Uterus (tissue), 2 donors: ENCODE data around the gene EHD1.

Experiments used
- CTCF ChIP-seq, 4 experiments: fragments of 200-600 bp in 2 of 4; fragments of 450-650 bp in 2 of 4; sonication (generic) in 2 of 4; IDR thresholded peaks; one replicate each; pipeline ENCODE4 v1.5.1; 2016 to 2019; ENCODE audit warnings: antibody characterized with exemption in 4 of 4, mild to moderate bottlenecking in 2 of 4, moderate library complexity in 1 of 4
- POLR2A ChIP-seq, 2 donors: fragments of 450-650 bp; IDR thresholded peaks; one replicate each; pipeline ENCODE4 v1.6.1; 2016; ENCODE audit warnings: antibody characterized with exemption in 2 of 2, mild to moderate bottlenecking in 1 of 2, moderate library complexity in 1 of 2

- TF ChIP-seq CTCF (IDR thresholded peaks at IDR 0.05) (no peak), POLR2A (IDR thresholded peaks at IDR 0.05) (no peak)
These were observed 72.9 kb downstream of the EHD1 start for GRCh38 chr11:64805481-64805880.
